ENCODE data around the gene VDAC2.

The VDAC2 gene

GRCh38 chr10:75235375-75236177 lies 25.0 kb downstream of the VDAC2 start, which contains the start of gene COMTD1:
Gene COMTD1 (minus strand): TSS chr10:75235957. CDS start chr10:75235928, 29 bp downstream.
- TF ChIP-seq OSR1 (CRISPR knock-in tag; IDR thresholded peaks at IDR 0.05): no peak
- no peak for TF ChIP-seq CSDC2 (CRISPR knock-in tag; IDR thresholded peaks at IDR 0.05)
- TF ChIP-seq ZFP30 (CRISPR knock-in tag; IDR thresholded peaks at IDR 0.05): no peak
- no peak for TF ChIP-seq TCF4 (CRISPR knock-in tag; IDR thresholded peaks at IDR 0.05; ENCODE audit: borderline replicate concordance)
- no peak for TF ChIP-seq BACH2 (CRISPR knock-in tag; IDR thresholded peaks at IDR 0.05; ENCODE audit: borderline replicate concordance)
- TF ChIP-seq PPARA (CRISPR knock-in tag; IDR thresholded peaks at IDR 0.05; ENCODE audit: borderline replicate concordance): no peak
- 0 out of 2 replicates have a peak, but pooled peaks have one; percentile 38 for TF ChIP-seq GLIS3 (CRISPR knock-in tag; IDR thresholded peaks at IDR 0.05)
- ATAC-seq: peak; percentile 74

- no peak for TF ChIP-seq TOX (CRISPR knock-in tag; IDR thresholded peaks at IDR 0.05; ENCODE audit: borderline replicate concordance)
- no peak for TF ChIP-seq ZC3H10 (CRISPR knock-in tag; IDR thresholded peaks at IDR 0.05)
- no peak for ATAC-seq
Observed at GRCh38 chr10:75236178-75236825, 25.7 kb downstream of the VDAC2 start.

- no peak for TF ChIP-seq TCF4 (CRISPR knock-in tag; IDR thresholded peaks at IDR 0.05; ENCODE audit: borderline replicate concordance)
- no peak for TF ChIP-seq ZNF565 (CRISPR knock-in tag; conservative IDR thresholded peaks at IDR 0.05; ENCODE audit: low read depth)
- TF ChIP-seq CSDC2 (CRISPR knock-in tag; IDR thresholded peaks at IDR 0.05): no peak
- no peak for TF ChIP-seq BACH2 (CRISPR knock-in tag; IDR thresholded peaks at IDR 0.05; ENCODE audit: borderline replicate concordance)
- TF ChIP-seq CSRNP3 (CRISPR knock-in tag; IDR thresholded peaks at IDR 0.05): no peak
- no peak for TF ChIP-seq PPARA (CRISPR knock-in tag; IDR thresholded peaks at IDR 0.05; ENCODE audit: borderline replicate concordance)
- no peak for TF ChIP-seq ZFP30 (CRISPR knock-in tag; IDR thresholded peaks at IDR 0.05)
- no peak for TF ChIP-seq GLIS3 (CRISPR knock-in tag; IDR thresholded peaks at IDR 0.05)
- no peak for TF ChIP-seq SNAI2 (CRISPR knock-in tag; IDR thresholded peaks at IDR 0.05)
- TF ChIP-seq ZNF8 (CRISPR knock-in tag; IDR thresholded peaks at IDR 0.05): no peak
- TF ChIP-seq ESRRG (CRISPR knock-in tag; IDR thresholded peaks at IDR 0.05): no peak
- TF ChIP-seq PATZ1 (CRISPR knock-in tag; IDR thresholded peaks at IDR 0.05; ENCODE audit: borderline replicate concordance): no peak
- TF ChIP-seq POU6F1 (CRISPR knock-in tag; IDR thresholded peaks at IDR 0.05; ENCODE audit: borderline replicate concordance, low read depth): no peak
- TF ChIP-seq OSR1 (CRISPR knock-in tag; IDR thresholded peaks at IDR 0.05): no peak
- TF ChIP-seq ZNF70 (CRISPR knock-in tag; IDR thresholded peaks at IDR 0.05): no peak
- no peak for ATAC-seq
Observed at GRCh38 chr10:75238182-75239095, 27.8 kb downstream of the VDAC2 start.

- no peak for ATAC-seq
- TF ChIP-seq ESRRG (CRISPR knock-in tag; IDR thresholded peaks at IDR 0.05) (no peak), ZFP3 (CRISPR knock-in tag; IDR thresholded peaks at IDR 0.05) (no peak), CSRNP3 (CRISPR knock-in tag; IDR thresholded peaks at IDR 0.05) (no peak), ISL1 (CRISPR knock-in tag; IDR thresholded peaks at IDR 0.05) (no peak), RARB (CRISPR knock-in tag; IDR thresholded peaks at IDR 0.05) (no peak), OSR1 (CRISPR knock-in tag; IDR thresholded peaks at IDR 0.05) (no peak), ARNTL (CRISPR knock-in tag; IDR thresholded peaks at IDR 0.05; ENCODE audit: borderline replicate concordance, low read depth) (no peak), TSHZ2 (CRISPR knock-in tag; IDR thresholded peaks at IDR 0.05) (no peak)
Observed at GRCh38 chr10:75239096-75239790, 28.6 kb downstream of the VDAC2 start.
